Measurements from ENCODE around the gene TYRO3. TPM values are rescaled to one million over a fixed set of nuclear protein-coding genes. Genes with fewer than 3 reads are reported as not detected.

TYRO3 gene
- total and polyA plus RNA-seq, 2 of the 13 experiments (the other 11 are each of a cell fraction or from before 2014, with no cell fraction given): 24.0 to 43.6 TPM

DNA sequence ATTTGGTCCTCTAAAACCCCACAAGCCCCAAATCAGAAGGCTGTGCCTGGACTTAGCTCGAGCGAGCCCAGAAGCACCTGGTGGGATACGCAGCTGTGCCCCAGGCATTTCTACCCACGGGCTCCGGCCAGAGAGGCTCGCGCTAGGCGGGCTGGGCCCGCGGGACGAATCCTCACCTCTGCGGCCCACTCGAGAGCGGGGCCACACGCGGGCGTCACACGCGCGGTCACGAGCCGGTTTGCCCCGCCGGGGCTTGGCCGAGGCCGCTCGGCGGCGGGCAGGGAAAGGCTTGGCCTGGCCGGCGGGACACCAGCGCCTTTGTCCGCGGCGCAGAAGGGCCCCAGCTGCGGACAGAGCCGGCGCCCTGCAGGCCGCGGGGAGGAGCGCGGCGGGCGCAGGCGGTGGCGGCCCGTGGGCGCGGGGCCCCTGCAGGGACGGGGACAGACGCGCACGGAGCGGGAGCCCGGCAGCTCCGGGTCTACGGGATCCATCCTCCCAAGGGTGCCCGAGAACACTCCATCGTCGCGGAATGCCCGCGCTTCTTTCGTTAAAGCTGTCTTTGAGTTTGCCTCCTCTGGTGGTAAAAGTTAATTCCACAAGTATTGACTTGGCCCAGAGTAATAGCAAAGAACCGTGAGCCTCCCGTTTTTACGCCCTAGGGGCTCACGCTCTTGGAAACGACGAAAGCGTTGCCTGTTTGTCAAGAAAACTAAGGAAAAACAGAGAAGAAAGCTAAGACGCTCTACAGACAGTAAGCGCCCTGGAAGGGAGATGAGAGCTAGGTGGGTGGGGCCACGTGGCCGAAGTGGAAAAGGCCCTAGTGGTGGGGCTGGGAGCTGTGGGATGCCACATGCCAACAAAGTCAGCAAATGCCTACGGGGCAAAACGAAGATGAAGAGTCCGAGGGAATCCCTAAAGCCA lies 26.4 kb downstream of the TYRO3 start (continued):
- TF ChIP-seq, protein P1, sequence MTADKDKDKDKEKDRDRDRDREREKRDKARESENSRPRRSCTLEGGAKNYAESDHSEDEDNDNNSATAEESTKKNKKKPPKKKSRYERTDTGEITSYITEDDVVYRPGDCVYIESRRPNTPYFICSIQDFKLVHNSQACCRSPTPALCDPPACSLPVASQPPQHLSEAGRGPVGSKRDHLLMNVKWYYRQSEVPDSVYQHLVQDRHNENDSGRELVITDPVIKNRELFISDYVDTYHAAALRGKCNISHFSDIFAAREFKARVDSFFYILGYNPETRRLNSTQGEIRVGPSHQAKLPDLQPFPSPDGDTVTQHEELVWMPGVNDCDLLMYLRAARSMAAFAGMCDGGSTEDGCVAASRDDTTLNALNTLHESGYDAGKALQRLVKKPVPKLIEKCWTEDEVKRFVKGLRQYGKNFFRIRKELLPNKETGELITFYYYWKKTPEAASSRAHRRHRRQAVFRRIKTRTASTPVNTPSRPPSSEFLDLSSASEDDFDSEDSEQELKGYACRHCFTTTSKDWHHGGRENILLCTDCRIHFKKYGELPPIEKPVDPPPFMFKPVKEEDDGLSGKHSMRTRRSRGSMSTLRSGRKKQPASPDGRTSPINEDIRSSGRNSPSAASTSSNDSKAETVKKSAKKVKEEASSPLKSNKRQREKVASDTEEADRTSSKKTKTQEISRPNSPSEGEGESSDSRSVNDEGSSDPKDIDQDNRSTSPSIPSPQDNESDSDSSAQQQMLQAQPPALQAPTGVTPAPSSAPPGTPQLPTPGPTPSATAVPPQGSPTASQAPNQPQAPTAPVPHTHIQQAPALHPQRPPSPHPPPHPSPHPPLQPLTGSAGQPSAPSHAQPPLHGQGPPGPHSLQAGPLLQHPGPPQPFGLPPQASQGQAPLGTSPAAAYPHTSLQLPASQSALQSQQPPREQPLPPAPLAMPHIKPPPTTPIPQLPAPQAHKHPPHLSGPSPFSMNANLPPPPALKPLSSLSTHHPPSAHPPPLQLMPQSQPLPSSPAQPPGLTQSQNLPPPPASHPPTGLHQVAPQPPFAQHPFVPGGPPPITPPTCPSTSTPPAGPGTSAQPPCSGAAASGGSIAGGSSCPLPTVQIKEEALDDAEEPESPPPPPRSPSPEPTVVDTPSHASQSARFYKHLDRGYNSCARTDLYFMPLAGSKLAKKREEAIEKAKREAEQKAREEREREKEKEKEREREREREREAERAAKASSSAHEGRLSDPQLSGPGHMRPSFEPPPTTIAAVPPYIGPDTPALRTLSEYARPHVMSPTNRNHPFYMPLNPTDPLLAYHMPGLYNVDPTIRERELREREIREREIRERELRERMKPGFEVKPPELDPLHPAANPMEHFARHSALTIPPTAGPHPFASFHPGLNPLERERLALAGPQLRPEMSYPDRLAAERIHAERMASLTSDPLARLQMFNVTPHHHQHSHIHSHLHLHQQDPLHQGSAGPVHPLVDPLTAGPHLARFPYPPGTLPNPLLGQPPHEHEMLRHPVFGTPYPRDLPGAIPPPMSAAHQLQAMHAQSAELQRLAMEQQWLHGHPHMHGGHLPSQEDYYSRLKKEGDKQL (CRISPR knock-in tag; IDR thresholded peaks at IDR 0.05; ENCODE audit: low read depth): no peak
- no peak for TF ChIP-seq HMG20B (CRISPR knock-in tag; conservative IDR thresholded peaks at IDR 0.05)
- peak; percentile 65 for TF ChIP-seq HNRNPLL (IDR thresholded peaks at IDR 0.05; ENCODE audit: low read depth, low read length, poor library complexity, severe bottlenecking)
- TF ChIP-seq ZNF274 (CRISPR knock-in tag; IDR thresholded peaks at IDR 0.05): no peak
- no peak for TF ChIP-seq ZSCAN30 (CRISPR knock-in tag; IDR thresholded peaks at IDR 0.05)
- TF ChIP-seq, protein P2, sequence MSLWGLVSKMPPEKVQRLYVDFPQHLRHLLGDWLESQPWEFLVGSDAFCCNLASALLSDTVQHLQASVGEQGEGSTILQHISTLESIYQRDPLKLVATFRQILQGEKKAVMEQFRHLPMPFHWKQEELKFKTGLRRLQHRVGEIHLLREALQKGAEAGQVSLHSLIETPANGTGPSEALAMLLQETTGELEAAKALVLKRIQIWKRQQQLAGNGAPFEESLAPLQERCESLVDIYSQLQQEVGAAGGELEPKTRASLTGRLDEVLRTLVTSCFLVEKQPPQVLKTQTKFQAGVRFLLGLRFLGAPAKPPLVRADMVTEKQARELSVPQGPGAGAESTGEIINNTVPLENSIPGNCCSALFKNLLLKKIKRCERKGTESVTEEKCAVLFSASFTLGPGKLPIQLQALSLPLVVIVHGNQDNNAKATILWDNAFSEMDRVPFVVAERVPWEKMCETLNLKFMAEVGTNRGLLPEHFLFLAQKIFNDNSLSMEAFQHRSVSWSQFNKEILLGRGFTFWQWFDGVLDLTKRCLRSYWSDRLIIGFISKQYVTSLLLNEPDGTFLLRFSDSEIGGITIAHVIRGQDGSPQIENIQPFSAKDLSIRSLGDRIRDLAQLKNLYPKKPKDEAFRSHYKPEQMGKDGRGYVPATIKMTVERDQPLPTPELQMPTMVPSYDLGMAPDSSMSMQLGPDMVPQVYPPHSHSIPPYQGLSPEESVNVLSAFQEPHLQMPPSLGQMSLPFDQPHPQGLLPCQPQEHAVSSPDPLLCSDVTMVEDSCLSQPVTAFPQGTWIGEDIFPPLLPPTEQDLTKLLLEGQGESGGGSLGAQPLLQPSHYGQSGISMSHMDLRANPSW (CRISPR knock-in tag; IDR thresholded peaks at IDR 0.05; ENCODE audit: borderline replicate concordance): no peak
- no peak for TF ChIP-seq ELF3 (CRISPR knock-in tag; IDR thresholded peaks at IDR 0.05)
- TF ChIP-seq, protein P3, sequence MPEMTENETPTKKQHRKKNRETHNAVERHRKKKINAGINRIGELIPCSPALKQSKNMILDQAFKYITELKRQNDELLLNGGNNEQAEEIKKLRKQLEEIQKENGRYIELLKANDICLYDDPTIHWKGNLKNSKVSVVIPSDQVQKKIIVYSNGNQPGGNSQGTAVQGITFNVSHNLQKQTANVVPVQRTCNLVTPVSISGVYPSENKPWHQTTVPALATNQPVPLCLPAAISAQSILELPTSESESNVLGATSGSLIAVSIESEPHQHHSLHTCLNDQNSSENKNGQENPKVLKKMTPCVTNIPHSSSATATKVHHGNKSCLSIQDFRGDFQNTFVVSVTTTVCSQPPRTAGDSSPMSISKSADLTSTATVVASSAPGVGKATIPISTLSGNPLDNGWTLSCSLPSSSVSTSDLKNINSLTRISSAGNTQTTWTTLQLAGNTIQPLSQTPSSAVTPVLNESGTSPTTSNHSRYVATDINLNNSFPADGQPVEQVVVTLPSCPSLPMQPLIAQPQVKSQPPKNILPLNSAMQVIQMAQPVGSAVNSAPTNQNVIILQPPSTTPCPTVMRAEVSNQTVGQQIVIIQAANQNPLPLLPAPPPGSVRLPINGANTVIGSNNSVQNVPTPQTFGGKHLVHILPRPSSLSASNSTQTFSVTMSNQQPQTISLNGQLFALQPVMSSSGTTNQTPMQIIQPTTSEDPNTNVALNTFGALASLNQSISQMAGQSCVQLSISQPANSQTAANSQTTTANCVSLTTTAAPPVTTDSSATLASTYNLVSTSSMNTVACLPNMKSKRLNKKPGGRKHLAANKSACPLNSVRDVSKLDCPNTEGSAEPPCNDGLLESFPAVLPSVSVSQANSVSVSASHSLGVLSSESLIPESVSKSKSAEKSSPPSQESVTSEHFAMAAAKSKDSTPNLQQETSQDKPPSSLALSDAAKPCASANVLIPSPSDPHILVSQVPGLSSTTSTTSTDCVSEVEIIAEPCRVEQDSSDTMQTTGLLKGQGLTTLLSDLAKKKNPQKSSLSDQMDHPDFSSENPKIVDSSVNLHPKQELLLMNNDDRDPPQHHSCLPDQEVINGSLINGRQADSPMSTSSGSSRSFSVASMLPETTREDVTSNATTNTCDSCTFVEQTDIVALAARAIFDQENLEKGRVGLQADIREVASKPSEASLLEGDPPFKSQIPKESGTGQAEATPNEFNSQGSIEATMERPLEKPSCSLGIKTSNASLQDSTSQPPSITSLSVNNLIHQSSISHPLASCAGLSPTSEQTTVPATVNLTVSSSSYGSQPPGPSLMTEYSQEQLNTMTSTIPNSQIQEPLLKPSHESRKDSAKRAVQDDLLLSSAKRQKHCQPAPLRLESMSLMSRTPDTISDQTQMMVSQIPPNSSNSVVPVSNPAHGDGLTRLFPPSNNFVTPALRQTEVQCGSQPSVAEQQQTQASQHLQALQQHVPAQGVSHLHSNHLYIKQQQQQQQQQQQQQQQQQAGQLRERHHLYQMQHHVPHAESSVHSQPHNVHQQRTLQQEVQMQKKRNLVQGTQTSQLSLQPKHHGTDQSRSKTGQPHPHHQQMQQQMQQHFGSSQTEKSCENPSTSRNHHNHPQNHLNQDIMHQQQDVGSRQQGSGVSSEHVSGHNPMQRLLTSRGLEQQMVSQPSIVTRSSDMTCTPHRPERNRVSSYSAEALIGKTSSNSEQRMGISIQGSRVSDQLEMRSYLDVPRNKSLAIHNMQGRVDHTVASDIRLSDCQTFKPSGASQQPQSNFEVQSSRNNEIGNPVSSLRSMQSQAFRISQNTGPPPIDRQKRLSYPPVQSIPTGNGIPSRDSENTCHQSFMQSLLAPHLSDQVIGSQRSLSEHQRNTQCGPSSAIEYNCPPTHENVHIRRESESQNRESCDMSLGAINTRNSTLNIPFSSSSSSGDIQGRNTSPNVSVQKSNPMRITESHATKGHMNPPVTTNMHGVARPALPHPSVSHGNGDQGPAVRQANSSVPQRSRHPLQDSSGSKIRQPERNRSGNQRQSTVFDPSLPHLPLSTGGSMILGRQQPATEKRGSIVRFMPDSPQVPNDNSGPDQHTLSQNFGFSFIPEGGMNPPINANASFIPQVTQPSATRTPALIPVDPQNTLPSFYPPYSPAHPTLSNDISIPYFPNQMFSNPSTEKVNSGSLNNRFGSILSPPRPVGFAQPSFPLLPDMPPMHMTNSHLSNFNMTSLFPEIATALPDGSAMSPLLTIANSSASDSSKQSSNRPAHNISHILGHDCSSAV (CRISPR knock-in tag; IDR thresholded peaks at IDR 0.05; ENCODE audit: borderline replicate concordance): no peak
- no peak for TF ChIP-seq DNMT3B (CRISPR knock-in tag; conservative IDR thresholded peaks at IDR 0.05)
- TF ChIP-seq HOXA3 (CRISPR knock-in tag; IDR thresholded peaks at IDR 0.05): peak; percentile 37; the same call in 1 of the 2 replicates
- peak; percentile 34; the same call in 1 of the 2 replicates for TF ChIP-seq SPEN (CRISPR knock-in tag; IDR thresholded peaks at IDR 0.05; ENCODE audit: low read depth)

All from HepG2 (cell line).